Measurements from ENCODE around the gene USP13. TPM values are rescaled to one million over a fixed set of nuclear protein-coding genes. Genes with fewer than 3 reads are reported as not detected.

USP13 gene
- total RNA-seq, 1 donor, result 12.7 TPM

- Histone ChIP-seq H3K36me3 (ENCODE audit: insufficient read depth, low read length) (no peaks in the 10 kb centered on the region), H3K4me2 (ENCODE audit: insufficient read depth, low read length) (no peak overlapping the region), H3K27ac (ENCODE audit: low read depth, low read length) (no peak overlapping the region), H2AFZ (ENCODE audit: low read length) (no peak overlapping the region), H4K20me1 (ENCODE audit: insufficient read depth, low read length) (no peaks in the 10 kb centered on the region), H3K4me1 (ENCODE audit: insufficient read depth, low read length) (peaks cover 7% of the 10 kb centered on the region), H3K79me2 (ENCODE audit: insufficient read depth, low read length) (no peaks in the 10 kb centered on the region), H3K4me3 (ENCODE audit: insufficient read depth, low read length) (no peak overlapping the region), H3K27me3 (ENCODE audit: insufficient read depth, low read length) (no peaks in the 10 kb centered on the region), H3K9me3 (ENCODE audit: low read depth, low read length) (no peaks in the 10 kb centered on the region)
- DNase-seq (ENCODE audit: insufficient read length, low spot score, missing footprints), result no peak
- TF ChIP-seq CTCF (IDR thresholded peaks at IDR 0.05; ENCODE audit: extremely low read depth, low read depth, low read length), result no peak
Measured at GRCh38 chr3:179797192-179797591, 144.4 kb downstream of the USP13 start.

- Histone ChIP-seq H4K20me1 (ENCODE audit: insufficient read depth, low read length) (no peaks in the 10 kb centered on the region), H3K9me3 (ENCODE audit: low read depth, low read length) (no peaks in the 10 kb centered on the region), H3K4me3 (ENCODE audit: insufficient read depth, low read length) (no peak overlapping the region), H2AFZ (ENCODE audit: low read length) (no peak overlapping the region), H3K27me3 (ENCODE audit: insufficient read depth, low read length) (peaks cover 3% of the 10 kb centered on the region), H3K27ac (ENCODE audit: low read depth, low read length) (peak overlapping the region; percentile 10), H3K36me3 (ENCODE audit: insufficient read depth, low read length) (no peaks in the 10 kb centered on the region), H3K4me1 (ENCODE audit: insufficient read depth, low read length) (peaks cover 7% of the 10 kb centered on the region), H3K4me2 (ENCODE audit: insufficient read depth, low read length) (peak overlapping the region; percentile 7), H3K79me2 (ENCODE audit: insufficient read depth, low read length) (no peaks in the 10 kb centered on the region)
- peak; percentile 35 for DNase-seq (ENCODE audit: insufficient read length, low spot score, missing footprints)
- no peak for TF ChIP-seq CTCF (IDR thresholded peaks at IDR 0.05; ENCODE audit: extremely low read depth, low read depth, low read length)
Measured at GRCh38 chr3:179801263-179801662, 148.4 kb downstream of the USP13 start.

DNA sequence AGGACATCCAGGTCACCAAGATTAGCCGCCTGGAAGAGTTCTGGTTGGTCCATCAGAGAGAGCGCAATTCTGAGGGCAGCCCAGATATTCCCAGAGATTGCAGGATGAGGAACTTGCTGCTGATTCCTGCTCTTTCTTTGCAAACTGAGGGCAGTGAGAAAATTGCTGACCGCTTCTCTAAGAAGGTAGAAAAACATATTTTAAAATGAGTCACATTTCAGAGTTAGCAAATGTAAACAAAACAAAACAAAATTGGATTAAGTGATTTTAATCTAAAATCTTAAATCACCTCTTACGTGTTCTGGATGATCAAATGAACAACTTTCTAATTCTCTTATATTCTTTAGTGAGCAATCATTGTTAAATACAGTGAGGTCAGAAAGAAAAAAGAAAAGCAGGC is 149.0 kb downstream of the USP13 start:
- H3K9me3 ChIP-seq (ENCODE audit: low read depth, low read length), result no peaks in the 10 kb centered on the region
- TF ChIP-seq CTCF (IDR thresholded peaks at IDR 0.05; ENCODE audit: extremely low read depth, low read depth, low read length), result no peak
- peaks cover 7% of the 10 kb centered on the region for H3K4me1 ChIP-seq (ENCODE audit: insufficient read depth, low read length)
- no peak overlapping the region for H3K4me3 ChIP-seq (ENCODE audit: insufficient read depth, low read length)
- H3K4me2 ChIP-seq (ENCODE audit: insufficient read depth, low read length), result peak overlapping the region; percentile 7
- H3K27me3 ChIP-seq (ENCODE audit: insufficient read depth, low read length), result peaks cover 3% of the 10 kb centered on the region
- DNase-seq (ENCODE audit: insufficient read length, low spot score, missing footprints), result no peak
- H3K27ac ChIP-seq (ENCODE audit: low read depth, low read length), result peak overlapping the region; percentile 10
- H4K20me1 ChIP-seq (ENCODE audit: insufficient read depth, low read length), result no peaks in the 10 kb centered on the region
- no peaks in the 10 kb centered on the region for H3K36me3 ChIP-seq (ENCODE audit: insufficient read depth, low read length)
- H2AFZ ChIP-seq (ENCODE audit: low read length), result no peak overlapping the region
- H3K79me2 ChIP-seq (ENCODE audit: insufficient read depth, low read length), result no peaks in the 10 kb centered on the region

- no peak overlapping the region for H3K4me3 ChIP-seq (ENCODE audit: insufficient read depth, low read length)
- H3K27ac ChIP-seq (ENCODE audit: low read depth, low read length), result no peak overlapping the region
- H3K9me3 ChIP-seq (ENCODE audit: low read depth, low read length), result no peaks in the 10 kb centered on the region
- no peaks in the 10 kb centered on the region for H4K20me1 ChIP-seq (ENCODE audit: insufficient read depth, low read length)
- H2AFZ ChIP-seq (ENCODE audit: low read length), result peak overlapping the region; percentile 57
- TF ChIP-seq CTCF (IDR thresholded peaks at IDR 0.05; ENCODE audit: extremely low read depth, low read depth, low read length), result no peak
- H3K4me1 ChIP-seq (ENCODE audit: insufficient read depth, low read length), result peaks cover 13% of the 10 kb centered on the region
- H3K27me3 ChIP-seq (ENCODE audit: insufficient read depth, low read length), result peaks cover 3% of the 10 kb centered on the region
- no peaks in the 10 kb centered on the region for H3K79me2 ChIP-seq (ENCODE audit: insufficient read depth, low read length)
- H3K36me3 ChIP-seq (ENCODE audit: insufficient read depth, low read length), result no peaks in the 10 kb centered on the region
- no peak for DNase-seq (ENCODE audit: insufficient read length, low spot score, missing footprints)
- H3K4me2 ChIP-seq (ENCODE audit: insufficient read depth, low read length), result no peak overlapping the region
Measured at GRCh38 chr3:179806177-179806576, 153.3 kb downstream of the USP13 start.
